ENCODE data around the gene GRK3.

GRCh38 chr22:25637032-25637431, 72.6 kb downstream of the GRK3 start:
- TF ChIP-seq CTCF (IDR thresholded peaks at IDR 0.05) (no peak), POLR2AphosphoS5 (IDR thresholded peaks at IDR 0.05) (no peak), POLR2A (IDR thresholded peaks at IDR 0.05) (no peak)
